Stimulated activated naive CD8-positive, alpha-beta T cell treated with anti-CD3 and anti-CD28 coated beads, Interleukin-15, amount 100 ng/mL, for 72 hours (primary cell): Measurements from ENCODE around the gene ANGPTL7.

Experiments
- ATAC-seq: fragments of 150-1000 bp; cut with Tn5 transposase; 2 replicates; pipeline ENCODE4 v1.10.0; 2021; ENCODE audit warnings: mild to moderate bottlenecking, moderate library complexity
- DNase-seq, 2 donors: peaks; one replicate each; pipeline ENCODE4 v3.0.0; 2021 to 2022
- H3K27ac Mint-ChIP-seq, 2 donors: one replicate each; pipeline ENCODE4 v1.8.0; 2022; ENCODE audit warnings: mild to moderate bottlenecking in 2 of 2, mixed read lengths in 2 of 2, moderate library complexity in 2 of 2
- H3K27me3 Mint-ChIP-seq: one replicate; pipeline ENCODE4 v1.8.0; 2022; ENCODE audit warnings: mixed read lengths
- H3K4me1 Mint-ChIP-seq: one replicate; pipeline ENCODE4 v1.8.0; 2022; ENCODE audit warnings: mild to moderate bottlenecking, mixed read lengths
- H3K4me3 Mint-ChIP-seq, 2 donors: one replicate each; pipeline ENCODE4 v1.8.0; 2022; ENCODE audit warnings: mild to moderate bottlenecking in 2 of 2, mixed read lengths in 2 of 2, moderate library complexity in 1 of 2
- H3K9me3 Mint-ChIP-seq, 2 donors: one replicate each; pipeline ENCODE4 v1.8.0; 2022; ENCODE audit warnings: mixed read lengths in 2 of 2

Gene ANGPTL7

DNA sequence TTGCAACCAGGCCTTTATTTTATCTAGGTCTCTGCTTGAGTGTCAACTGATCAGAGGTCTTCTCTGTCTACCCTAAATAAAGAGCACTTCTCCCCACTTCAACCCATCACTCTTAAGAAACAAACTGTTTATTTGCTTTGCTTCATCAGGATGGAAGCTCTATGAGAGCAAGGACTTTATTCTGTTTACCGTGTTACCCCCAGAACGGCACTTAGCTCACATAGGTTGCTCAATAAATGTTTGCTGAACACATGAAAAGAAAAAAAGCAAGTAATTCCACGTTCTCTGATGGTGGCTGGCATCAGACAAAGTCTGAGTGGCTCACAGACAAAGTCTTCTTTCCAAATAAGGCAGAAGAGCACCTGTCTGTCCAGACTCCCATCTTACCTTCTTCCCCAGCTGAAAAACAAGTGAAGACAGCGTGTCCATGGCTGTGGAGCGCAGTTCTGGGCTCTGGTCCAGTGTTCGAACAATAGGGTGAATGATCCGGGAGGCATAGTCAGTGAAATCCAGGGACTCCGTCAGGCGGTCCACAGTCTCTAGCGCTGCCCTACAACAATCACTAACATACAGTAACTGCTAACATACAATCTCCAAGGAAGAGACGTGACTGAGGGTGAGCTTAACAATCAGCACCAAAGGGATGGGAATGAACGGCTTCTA lies 22.9 kb downstream of the ANGPTL7 start:
- DNase-seq (no peak), ATAC-seq (no peak)
- Mint-ChIP-seq H3K27me3 (no peaks in the 10 kb centered on the region), H3K9me3 (no peaks in the 10 kb centered on the region), H3K4me3 (no peak overlapping the region), H3K4me1 (no peaks in the 10 kb centered on the region), H3K27ac (no peak overlapping the region)

DNA sequence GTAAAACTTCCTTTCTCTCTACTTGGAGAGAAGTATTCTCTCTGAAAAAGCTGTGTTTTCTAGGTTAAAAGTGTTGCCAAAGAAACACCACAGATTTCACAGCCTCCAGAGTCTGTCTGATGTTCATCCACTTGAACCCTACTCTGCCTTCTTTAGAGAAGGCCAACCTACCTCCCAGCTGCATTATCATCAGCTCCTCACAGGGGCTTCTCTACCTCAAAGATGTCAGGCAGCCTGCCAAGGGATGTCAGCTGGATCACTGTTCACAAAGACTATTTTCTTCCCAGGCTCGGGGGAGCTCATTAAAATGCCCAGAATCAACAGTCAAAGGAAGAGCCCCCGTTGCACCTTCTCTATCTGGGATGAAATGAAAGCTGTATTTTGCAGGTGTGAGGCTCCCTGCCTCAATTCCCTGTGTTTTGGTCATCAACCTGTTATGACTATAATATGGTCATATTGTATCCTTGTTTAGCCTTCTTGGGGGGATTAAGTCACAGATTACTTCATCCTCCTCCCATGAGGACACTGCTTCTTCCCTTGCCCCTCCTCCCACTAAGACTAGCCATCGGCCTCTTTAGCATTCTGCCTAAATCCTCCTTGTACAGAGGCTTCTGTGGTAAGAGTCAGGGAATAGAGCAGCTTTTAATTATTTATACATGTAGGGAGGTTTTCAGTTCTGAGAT lies 25.7 kb downstream of the ANGPTL7 start:
- H3K27me3 Mint-ChIP-seq = no peaks in the 10 kb centered on the region
- no peak for DNase-seq
- no peak overlapping the region for H3K4me3 Mint-ChIP-seq
- H3K4me1 Mint-ChIP-seq = no peaks in the 10 kb centered on the region
- ATAC-seq = no peak
- no peak overlapping the region for H3K27ac Mint-ChIP-seq
- H3K9me3 Mint-ChIP-seq = no peaks in the 10 kb centered on the region

DNA sequence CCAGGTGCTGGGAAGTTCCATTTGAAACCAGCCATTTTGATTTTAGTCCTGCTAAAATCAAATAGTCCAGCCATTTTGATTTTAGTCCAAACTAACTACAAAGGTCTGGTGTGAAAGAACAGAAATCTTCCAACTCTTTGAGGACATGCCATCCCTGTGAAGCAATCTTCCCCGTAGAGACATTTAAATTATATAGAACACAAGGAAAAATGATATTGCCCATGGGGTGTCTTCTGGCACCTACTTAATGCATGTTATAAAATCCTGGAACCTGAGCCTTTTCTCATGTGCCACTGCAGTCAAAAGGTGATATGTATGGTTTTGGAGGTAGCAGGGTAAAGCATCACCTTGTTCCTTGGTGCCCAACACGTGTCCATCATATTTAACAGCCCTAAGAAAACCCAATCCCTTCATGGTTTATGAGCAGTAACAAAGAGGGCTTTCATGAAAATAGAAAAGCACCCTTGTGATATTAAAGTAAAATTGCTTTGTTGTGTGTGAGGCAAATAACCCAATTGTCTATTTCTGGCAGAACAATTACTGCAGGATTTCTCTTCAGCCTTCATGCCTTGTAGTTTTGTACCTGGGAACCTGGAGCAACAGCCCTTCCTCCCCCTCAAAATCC lies 26.3 kb downstream of the ANGPTL7 start:
- Mint-ChIP-seq H3K9me3 (no peaks in the 10 kb centered on the region), H3K4me3 (no peak overlapping the region), H3K27ac (peak overlapping the region in 1 of 2 donors; percentile 52), H3K27me3 (no peaks in the 10 kb centered on the region), H3K4me1 (no peaks in the 10 kb centered on the region)
- no peak for DNase-seq
- no peak for ATAC-seq

DNA sequence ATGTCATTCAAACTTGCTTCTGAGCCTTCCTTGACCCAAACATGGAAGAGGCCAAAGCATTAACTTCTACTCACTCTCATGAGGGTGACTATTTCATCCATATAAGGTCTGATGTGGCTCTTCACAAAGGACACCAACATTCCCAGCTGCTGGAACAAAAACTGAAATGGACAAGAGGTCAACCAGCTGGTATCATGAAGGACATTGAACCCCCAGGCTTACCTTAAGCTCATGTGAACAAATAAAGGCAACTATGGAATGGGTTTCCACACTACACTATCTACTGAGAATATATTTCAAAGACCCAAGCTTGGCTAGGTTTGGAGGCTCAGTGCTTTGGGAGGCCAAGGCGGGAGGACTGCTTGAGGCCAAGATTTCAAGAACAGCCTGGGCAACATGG lies 26.9 kb downstream of the ANGPTL7 start:
- no peak overlapping the region for H3K4me3 Mint-ChIP-seq
- ATAC-seq (no peak), DNase-seq (no peak)
- no peaks in the 10 kb centered on the region for H3K4me1 Mint-ChIP-seq
- no peaks in the 10 kb centered on the region for H3K9me3 Mint-ChIP-seq
- H3K27ac Mint-ChIP-seq = peak overlapping the region in 1 of 2 donors; percentile 52
- no peaks in the 10 kb centered on the region for H3K27me3 Mint-ChIP-seq

DNA sequence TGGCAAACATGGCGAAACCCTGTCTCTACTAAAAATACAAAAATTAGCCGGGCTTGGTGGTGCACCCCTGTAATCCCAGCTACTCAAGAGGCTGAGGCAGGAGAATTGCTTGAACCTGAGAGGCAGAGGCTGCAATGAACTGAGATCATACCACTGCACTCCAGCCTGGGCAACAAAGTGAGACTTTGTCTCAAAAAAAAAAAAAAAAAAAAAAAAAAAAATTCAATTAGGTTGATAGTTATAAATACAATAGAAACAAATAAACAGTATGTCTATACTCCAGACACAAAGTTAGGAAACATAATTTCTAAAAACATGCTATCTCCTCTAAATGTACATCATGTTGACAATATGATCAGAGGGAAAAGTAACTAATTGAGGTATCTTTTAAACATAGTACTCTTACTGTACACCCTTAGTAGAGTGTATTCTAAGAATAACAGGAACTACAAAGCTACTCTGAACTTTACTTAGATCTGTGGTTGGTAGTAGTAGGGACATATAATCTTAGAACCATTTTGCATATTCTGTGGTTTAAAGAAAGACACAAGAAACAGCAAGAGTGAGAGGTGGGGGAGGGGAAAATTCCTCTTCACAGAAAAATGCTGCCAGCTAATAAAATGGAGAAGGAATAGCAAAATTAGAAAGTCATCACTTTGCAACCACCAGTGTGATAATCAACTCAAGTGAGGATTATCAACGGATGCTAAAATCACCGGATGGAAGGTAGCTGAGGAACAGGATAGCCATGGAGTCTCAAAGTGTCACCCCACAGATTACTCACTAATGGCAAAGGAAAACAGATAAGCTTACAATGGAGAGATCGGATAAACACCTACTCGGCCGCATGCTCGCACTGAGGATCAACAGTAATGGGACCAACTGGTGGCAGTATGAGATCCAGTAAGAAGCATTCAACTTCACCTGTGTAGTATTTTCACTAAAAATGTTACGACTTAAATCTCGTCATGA lies 38.2 kb downstream of the ANGPTL7 start:
- DNase-seq = no peak

DNA sequence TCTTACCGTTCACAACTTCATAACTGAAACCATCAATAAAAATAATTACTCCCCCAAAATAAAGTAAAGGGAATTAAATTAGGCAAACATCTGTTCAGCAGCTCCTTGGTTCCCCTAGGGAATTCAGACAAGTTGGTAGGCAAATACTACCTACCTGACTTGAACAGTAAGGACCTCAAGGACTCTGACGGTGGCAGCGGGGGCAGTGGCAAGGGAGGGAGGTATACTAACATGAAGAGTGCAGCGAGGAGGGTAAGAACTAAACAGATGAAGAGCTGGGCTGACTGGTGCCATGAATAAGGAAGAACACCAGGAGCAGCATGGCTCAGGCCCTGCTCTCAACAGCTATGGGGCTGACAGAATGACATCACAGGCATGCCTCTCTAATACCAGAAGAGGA lies 40.0 kb downstream of the ANGPTL7 start:
- ATAC-seq (no peak), DNase-seq (no peak)
- no peaks in the 10 kb centered on the region for H3K27me3 Mint-ChIP-seq
- H3K4me3 Mint-ChIP-seq = no peak overlapping the region
- H3K4me1 Mint-ChIP-seq = peaks cover 8% of the 10 kb centered on the region
- H3K27ac Mint-ChIP-seq = peak overlapping the region in 1 of 2 donors; percentile 89
- no peaks in the 10 kb centered on the region for H3K9me3 Mint-ChIP-seq

More for the DNA sequence above, 38.2 kb downstream of the ANGPTL7 start:
- Mint-ChIP-seq H3K27me3 (no peaks in the 10 kb centered on the region), H3K4me1 (peaks cover 8% of the 10 kb centered on the region), H3K9me3 (no peaks in the 10 kb centered on the region), H3K27ac (peak overlapping the region; percentile 21 to 80), H3K4me3 (no peak overlapping the region)
- ATAC-seq = no peak

DNA sequence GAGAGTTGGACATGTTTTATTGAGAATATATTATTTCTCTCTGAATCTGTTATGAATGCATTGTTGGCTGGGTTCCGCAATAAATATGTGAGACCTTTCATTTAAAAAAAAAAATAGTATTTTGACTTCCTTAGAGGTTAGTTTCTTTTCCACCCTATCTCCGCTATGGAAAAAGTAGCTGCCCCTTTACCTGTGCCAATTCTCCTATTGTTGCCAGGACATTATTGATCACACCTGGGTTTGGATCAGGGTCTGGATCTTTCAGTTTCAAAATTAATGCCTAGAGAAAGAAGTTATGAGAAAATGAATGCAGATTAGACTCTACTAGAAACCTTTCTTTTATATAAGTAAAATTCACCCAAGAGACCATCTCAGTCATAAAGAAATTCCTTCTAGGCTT lies 44.1 kb downstream of the ANGPTL7 start:
- no peak for DNase-seq
- H3K27ac Mint-ChIP-seq = peak overlapping the region in 1 of 2 donors; percentile 34
- H3K4me3 Mint-ChIP-seq = no peak overlapping the region
- H3K4me1 Mint-ChIP-seq = peaks cover 5% of the 10 kb centered on the region
- H3K9me3 Mint-ChIP-seq = no peaks in the 10 kb centered on the region
- H3K27me3 Mint-ChIP-seq = no peaks in the 10 kb centered on the region
- no peak for ATAC-seq

DNA sequence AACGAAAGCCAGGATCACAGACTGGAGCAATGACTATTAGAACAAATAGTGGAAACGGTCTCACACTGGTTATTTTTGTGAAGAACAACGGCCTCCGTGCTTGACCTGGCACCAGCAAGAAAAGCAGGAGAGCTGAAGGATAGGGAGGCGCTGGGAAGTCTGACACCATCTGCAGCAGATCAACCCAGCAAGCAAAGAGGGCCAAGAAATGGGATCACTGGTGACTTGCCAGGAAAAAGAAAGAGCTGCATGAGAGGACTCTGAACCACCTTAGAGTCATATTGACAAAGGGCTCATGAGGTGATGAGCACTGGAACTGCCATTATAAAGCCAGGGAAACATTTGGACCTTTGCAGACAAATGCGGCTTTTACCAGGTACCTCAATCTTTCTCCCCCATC lies 48.2 kb downstream of the ANGPTL7 start:
- ATAC-seq (no peak), DNase-seq (no peak)
- Mint-ChIP-seq H3K4me3 (no peak overlapping the region), H3K9me3 (no peaks in the 10 kb centered on the region), H3K27me3 (no peaks in the 10 kb centered on the region), H3K4me1 (peaks cover 5% of the 10 kb centered on the region), H3K27ac (no peak overlapping the region)

DNA sequence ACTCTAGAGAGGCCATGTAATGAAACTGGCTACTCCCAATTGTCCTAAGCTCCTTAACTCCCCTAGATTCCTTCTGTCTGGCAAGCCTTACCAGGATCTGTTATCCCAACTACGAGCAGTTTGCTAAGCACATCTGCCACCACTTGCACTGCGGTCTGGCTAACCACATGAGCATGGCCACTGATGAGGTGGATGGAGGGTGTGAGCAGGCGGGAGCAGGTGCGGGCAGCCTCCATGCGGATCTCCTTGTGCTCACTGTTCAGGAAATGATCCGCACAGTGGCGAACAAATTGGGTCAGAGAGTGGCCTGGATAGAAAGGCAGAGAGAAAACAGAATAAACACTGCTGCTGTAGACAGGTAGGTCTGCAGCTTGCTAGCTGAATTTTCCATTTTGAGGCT lies 49.2 kb downstream of the ANGPTL7 start:
- Mint-ChIP-seq H3K9me3 (no peaks in the 10 kb centered on the region), H3K27me3 (no peaks in the 10 kb centered on the region), H3K27ac (no peak overlapping the region), H3K4me1 (peaks cover 5% of the 10 kb centered on the region), H3K4me3 (no peak overlapping the region)
- DNase-seq (no peak), ATAC-seq (no peak)

DNA sequence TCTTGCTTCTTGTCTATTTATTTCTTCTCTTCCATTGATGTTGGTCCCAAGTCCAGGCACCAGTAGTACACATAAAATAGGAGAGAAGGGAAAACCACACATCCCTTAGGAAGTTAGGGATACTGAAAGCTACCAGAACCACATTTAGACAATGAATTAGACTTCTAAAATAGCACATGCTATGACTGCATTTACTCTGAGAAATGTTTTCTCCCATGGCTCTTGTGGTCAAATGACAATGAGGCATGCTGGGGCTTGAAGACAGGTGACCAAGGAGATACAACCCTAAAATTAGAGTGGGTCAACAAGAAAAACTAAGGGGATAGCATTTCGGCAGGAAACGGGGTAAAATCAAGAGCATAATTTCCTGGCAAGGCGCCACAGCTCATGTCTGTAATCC lies 56.1 kb downstream of the ANGPTL7 start:
- DNase-seq (no peak), ATAC-seq (no peak)
- Mint-ChIP-seq H3K4me1 (no peaks in the 10 kb centered on the region), H3K27me3 (no peaks in the 10 kb centered on the region), H3K27ac (peak overlapping the region in 1 of 2 donors; percentile 82), H3K9me3 (no peaks in the 10 kb centered on the region), H3K4me3 (no peak overlapping the region)
